GM12878 (cell line): ENCODE results near the gene ABCB7. TPM values are rescaled to one million over a fixed set of nuclear protein-coding genes. Genes with fewer than 3 reads are reported as not detected.
A peak's percentile ranks its signal among the peaks of the same experiment; 100 is the strongest.

Experiments
- CEBPZ ChIP-seq: fragments of 150-350 bp; IDR thresholded peaks from 2 replicates; pipeline ENCODE4 v1.6.1; 2016; ENCODE audit warnings: low read depth, low read length
- IRF3 ChIP-seq: fragments of 450-650 bp; IDR thresholded peaks from 2 replicates; pipeline ENCODE4 v1.6.1; 2014; ENCODE audit warnings: mild to moderate bottlenecking
- RAD21 ChIP-seq: IDR thresholded peaks from 2 replicates; pipeline ENCODE4 v1.6.1; 2011; ENCODE audit warnings: mild to moderate bottlenecking, low read depth, low read length, moderate library complexity; ENCODE audit not compliant: insufficient read depth
- SMC3 ChIP-seq: IDR thresholded peaks from 2 replicates; pipeline ENCODE4 v1.6.1; 2011; ENCODE audit warnings: low read length, improper control_type of control experiment, borderline replicate concordance
- polyA plus RNA-seq, 11 experiments: library from polyadenylated mRNA; depleted of rRNA in 4 of 11; unstranded in 6 of 11; stranded (reverse) in 5 of 11; fragments of >200 nt; fragmentation: Nextera tagmentation in 4 of 11; fragmentation: Illumina TruSeq in 1 of 11; extraction: Ambion mirVana in 4 of 11; extraction: Trizol in 1 of 11; gene quantifications; 1 replicate in 1 of 11; 2 replicates in 10 of 11; pipeline versions ENCODE4 v1.2.1 to v1.2.3, GENCODE V29; 2011 to 2016; ENCODE audit warnings: inconsistent platforms in 2 of 11, missing spikeins in 2 of 11, low read depth in 1 of 11
- small RNA-seq: library from RNA; depleted of rRNA; stranded (forward); fragments of <200 nt; gene quantifications from one replicate; pipeline ENCODE3, GENCODE V24; 2014
- total RNA-seq, 4 experiments: library from RNA; depleted of rRNA in 3 of 4; stranded (reverse); fragments of >200 nt in 3 of 4; fragmentation: Illumina TruSeq in 1 of 4; extraction: Trizol in 1 of 4; gene quantifications; 2 replicates each; pipeline versions ENCODE4 v1.2.1 to v1.2.3, GENCODE V29; 2013 to 2021
- TF ChIP-seq, protein P1 (sequence below): fragments of 450-650 bp; IDR thresholded peaks from 2 replicates; pipeline ENCODE4 v1.6.1; 2017; ENCODE audit warnings: mild to moderate bottlenecking

The ABCB7 gene
- total and polyA plus RNA-seq, 10 of the 15 experiments (the other 5 are each of a cell fraction or from before 2014, with no cell fraction given): 16.8 to 62.7 (median 30.6) TPM

DNA sequence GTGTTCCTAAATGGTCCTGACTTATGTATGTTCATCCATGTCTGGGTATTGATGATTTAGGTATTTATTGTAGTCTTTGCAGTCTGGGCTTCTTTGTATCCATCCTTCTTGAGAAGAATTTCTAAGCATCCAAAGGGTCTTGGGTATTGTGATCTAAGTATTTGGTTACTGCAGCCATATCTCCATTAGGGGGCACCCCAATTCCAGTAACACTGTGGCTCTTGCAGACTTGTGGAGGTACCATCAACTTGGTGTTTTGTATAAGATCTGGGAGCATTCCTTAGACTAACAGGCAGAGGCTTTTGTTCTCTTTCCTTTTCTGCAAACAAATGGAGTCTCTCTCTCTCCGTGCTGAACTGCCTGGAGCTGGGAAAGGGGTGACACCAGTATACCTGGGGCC is 117.2 kb downstream of the ABCB7 start (continued):
- TF ChIP-seq CEBPZ (no peak), RAD21 (peak; percentile 63), SMC3 (peak; percentile 43; the same call in 1 of the 2 replicates), IRF3 (no peak)
- TF ChIP-seq, protein P1, sequence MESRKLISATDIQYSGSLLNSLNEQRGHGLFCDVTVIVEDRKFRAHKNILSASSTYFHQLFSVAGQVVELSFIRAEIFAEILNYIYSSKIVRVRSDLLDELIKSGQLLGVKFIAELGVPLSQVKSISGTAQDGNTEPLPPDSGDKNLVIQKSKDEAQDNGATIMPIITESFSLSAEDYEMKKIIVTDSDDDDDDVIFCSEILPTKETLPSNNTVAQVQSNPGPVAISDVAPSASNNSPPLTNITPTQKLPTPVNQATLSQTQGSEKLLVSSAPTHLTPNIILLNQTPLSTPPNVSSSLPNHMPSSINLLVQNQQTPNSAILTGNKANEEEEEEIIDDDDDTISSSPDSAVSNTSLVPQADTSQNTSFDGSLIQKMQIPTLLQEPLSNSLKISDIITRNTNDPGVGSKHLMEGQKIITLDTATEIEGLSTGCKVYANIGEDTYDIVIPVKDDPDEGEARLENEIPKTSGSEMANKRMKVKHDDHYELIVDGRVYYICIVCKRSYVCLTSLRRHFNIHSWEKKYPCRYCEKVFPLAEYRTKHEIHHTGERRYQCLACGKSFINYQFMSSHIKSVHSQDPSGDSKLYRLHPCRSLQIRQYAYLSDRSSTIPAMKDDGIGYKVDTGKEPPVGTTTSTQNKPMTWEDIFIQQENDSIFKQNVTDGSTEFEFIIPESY: no peak
- TF ChIP-seq, all 136 proteins: peak for 3

Small RNAs within 50 kb of the gene (small RNA-seq; reads per million reads assigned to genes)
- gene BUD31P2 (not detected), gene RNU6-562P (not detected)

Other genes starting within 250 kb of the ABCB7 start
- gene NEXMIF, start 230.8 kb downstream of the ABCB7 start, total RNA-seq (2014; rRNA removed): 6.5 and 7.4 TPM in 2 replicates
- gene NEXMIF, start 230.8 kb downstream of the ABCB7 start, total RNA-seq (2014; rRNA removed; fragmentation: Illumina TruSeq; extraction: Trizol): 6.8 and 7.3 TPM in 2 replicates
- 7.2 and 7.4 TPM in 2 replicates for gene NEXMIF, start 230.8 kb downstream of the ABCB7 start, total RNA-seq (2021)
- gene NEXMIF, start 230.8 kb downstream of the ABCB7 start, polyA plus RNA-seq (2011; rRNA removed): 10.4 and 13.2 TPM in 2 replicates
- gene NEXMIF, start 230.8 kb downstream of the ABCB7 start, polyA plus RNA-seq (2014; fragmentation: Illumina TruSeq; extraction: Trizol): 5.3 and 7.4 TPM in 2 replicates
- under 1 TPM; 0.75 to 1.00 TPM for gene NEXMIF, start 230.8 kb downstream of the ABCB7 start, polyA plus RNA-seq (2014; fragmentation: Nextera tagmentation; extraction: Ambion mirVana)
- gene NEXMIF, start 230.8 kb downstream of the ABCB7 start, polyA plus RNA-seq (2014; rRNA removed): 2.5 and 3.3 TPM in 2 replicates
- 1 to 10 TPM in 1 of 2 experiments, under 1 TPM in 1; 0.78 to 1.5 TPM for gene NEXMIF, start 230.8 kb downstream of the ABCB7 start, polyA plus RNA-seq (2016; fragmentation: Nextera tagmentation; extraction: Ambion mirVana)
- gene UPRT, start 117.8 kb upstream of the ABCB7 start, total RNA-seq (2014; rRNA removed): 10.8 and 12.0 TPM in 2 replicates
- gene UPRT, start 117.8 kb upstream of the ABCB7 start, total RNA-seq (2014; rRNA removed; fragmentation: Illumina TruSeq; extraction: Trizol): 11.9 and 13.1 TPM in 2 replicates
- gene UPRT, start 117.8 kb upstream of the ABCB7 start, total RNA-seq (2021): 10.0 and 11.4 TPM in 2 replicates
- 18.3 and 40.7 TPM in 2 replicates for gene UPRT, start 117.8 kb upstream of the ABCB7 start, polyA plus RNA-seq (2011; rRNA removed)
- 10.5 and 13.7 TPM in 2 replicates for gene UPRT, start 117.8 kb upstream of the ABCB7 start, polyA plus RNA-seq (2014; fragmentation: Illumina TruSeq; extraction: Trizol)
- 1 to 10 TPM; 7.0 to 7.8 TPM for gene UPRT, start 117.8 kb upstream of the ABCB7 start, polyA plus RNA-seq (2014; fragmentation: Nextera tagmentation; extraction: Ambion mirVana)
- gene UPRT, start 117.8 kb upstream of the ABCB7 start, polyA plus RNA-seq (2014; rRNA removed): 8.6 and 10.6 TPM in 2 replicates
- 10 to 100 TPM; 13.0 to 13.9 TPM for gene UPRT, start 117.8 kb upstream of the ABCB7 start, polyA plus RNA-seq (2016; fragmentation: Nextera tagmentation; extraction: Ambion mirVana)